ENCODE results near the gene KLF17. TPM values are rescaled to one million over a fixed set of nuclear protein-coding genes. Genes with fewer than 3 reads are reported as not detected.
A peak's percentile ranks its signal among the peaks of the same experiment; 100 is the strongest.

The KLF17 gene
- total and polyA plus RNA-seq, 2 donors from 2014 or later, result not detected

GRCh38 chr1:44168520-44169098 lies 50.0 kb downstream of the KLF17 start:
- Histone ChIP-seq H3K4me3 (ENCODE audit: low read length in 3 of 3) (no peak overlapping the region), H3K4me1 (ENCODE audit: control insufficient read depth in 2 of 3, insufficient read depth in 2 of 3, low read depth in 1 of 3, low read length in 3 of 3) (no peaks in the 10 kb centered on the region), H3K36me3 (ENCODE audit: control insufficient read depth in 2 of 3, insufficient read depth in 3 of 3, low read length in 3 of 3) (no peaks in the 10 kb centered on the region), H3K27ac (ENCODE audit: low read depth in 2 of 2, low read length in 2 of 2) (no peak overlapping the region), H3K9ac (ENCODE audit: low read length in 3 of 3) (no peak overlapping the region), H3K9me3 (ENCODE audit: control insufficient read depth in 2 of 3, insufficient read depth in 1 of 3, low read length in 3 of 3) (no peaks in the 10 kb centered on the region), H3K27me3 (ENCODE audit: control insufficient read depth, insufficient read depth, low read length) (no peaks in the 10 kb centered on the region)
- TF ChIP-seq CTCF (IDR thresholded peaks at IDR 0.05; ENCODE audit: borderline replicate concordance, extremely low read depth, insufficient read depth), result no peak
- FAIRE-seq (no peak), DNase-seq (no peak)
- intact Hi-C loops (cut with DNase I), result no loop called here

GRCh38 chr1:44170281-44170823 lies 51.7 kb downstream of the KLF17 start:
- no peak for TF ChIP-seq CTCF (IDR thresholded peaks at IDR 0.05; ENCODE audit: borderline replicate concordance, extremely low read depth, insufficient read depth)
- DNase-seq (peak in 1 of 5 donors; percentile 11), FAIRE-seq (no peak)
- intact Hi-C loops (cut with DNase I), result no loop called here
- Histone ChIP-seq H3K36me3 (ENCODE audit: control insufficient read depth in 2 of 3, insufficient read depth in 3 of 3, low read length in 3 of 3) (no peaks in the 10 kb centered on the region), H3K4me3 (ENCODE audit: low read length in 3 of 3) (no peak overlapping the region), H3K4me1 (ENCODE audit: control insufficient read depth in 2 of 3, insufficient read depth in 2 of 3, low read depth in 1 of 3, low read length in 3 of 3) (no peaks in the 10 kb centered on the region), H3K27ac (ENCODE audit: low read depth in 2 of 2, low read length in 2 of 2) (no peak overlapping the region), H3K9ac (ENCODE audit: low read length in 3 of 3) (no peak overlapping the region), H3K9me3 (ENCODE audit: control insufficient read depth in 2 of 3, insufficient read depth in 1 of 3, low read length in 3 of 3) (no peaks in the 10 kb centered on the region), H3K27me3 (ENCODE audit: control insufficient read depth, insufficient read depth, low read length) (no peaks in the 10 kb centered on the region)

- FAIRE-seq (no peak), DNase-seq (no peak)
- no peak for TF ChIP-seq CTCF (IDR thresholded peaks at IDR 0.05; ENCODE audit: borderline replicate concordance, extremely low read depth, insufficient read depth)
- H3K9me3 ChIP-seq (ENCODE audit: control insufficient read depth in 2 of 3, insufficient read depth in 1 of 3, low read length in 3 of 3), result no peaks in the 10 kb centered on the region
- no peak overlapping the region for H3K27ac ChIP-seq (ENCODE audit: low read depth in 2 of 2, low read length in 2 of 2)
- no peaks in the 10 kb centered on the region for H3K36me3 ChIP-seq (ENCODE audit: control insufficient read depth in 2 of 3, insufficient read depth in 3 of 3, low read length in 3 of 3)
- H3K27me3 ChIP-seq (ENCODE audit: control insufficient read depth, insufficient read depth, low read length), result no peaks in the 10 kb centered on the region
- intact Hi-C loops (cut with DNase I), result no loop called here
- no peak overlapping the region for H3K9ac ChIP-seq (ENCODE audit: low read length in 3 of 3)
- no peaks in the 10 kb centered on the region for H3K4me1 ChIP-seq (ENCODE audit: control insufficient read depth in 2 of 3, insufficient read depth in 2 of 3, low read depth in 1 of 3, low read length in 3 of 3)
- H3K4me3 ChIP-seq (ENCODE audit: low read length in 3 of 3), result no peak overlapping the region
Measured at GRCh38 chr1:44174630-44175029, 56.0 kb downstream of the KLF17 start.

Other genes starting within 250 kb of the KLF17 start
- 1.9 TPM for gene ARTN, start 185.0 kb upstream of the KLF17 start, total RNA-seq
- 4.3 TPM for gene ARTN, start 185.0 kb upstream of the KLF17 start, polyA plus RNA-seq (ENCODE audit: insufficient read depth, low read depth, low replicate concordance)
- 33.8 TPM for gene IPO13, start 171.9 kb upstream of the KLF17 start, total RNA-seq
- 56.1 TPM for gene IPO13, start 171.9 kb upstream of the KLF17 start, polyA plus RNA-seq (ENCODE audit: insufficient read depth, low read depth, low replicate concordance)
- gene DPH2, start 148.8 kb upstream of the KLF17 start, total RNA-seq, result 24.0 TPM
- 15.9 TPM for gene DPH2, start 148.8 kb upstream of the KLF17 start, polyA plus RNA-seq (ENCODE audit: insufficient read depth, low read depth, low replicate concordance)
- 156 TPM for gene ATP6V0B, start 143.9 kb upstream of the KLF17 start, total RNA-seq
- 636 TPM for gene ATP6V0B, start 143.9 kb upstream of the KLF17 start, polyA plus RNA-seq (ENCODE audit: insufficient read depth, low read depth, low replicate concordance)
- 25.1 TPM for gene B4GALT2, start 139.6 kb upstream of the KLF17 start, total RNA-seq
- 32.5 TPM for gene B4GALT2, start 139.6 kb upstream of the KLF17 start, polyA plus RNA-seq (ENCODE audit: insufficient read depth, low read depth, low replicate concordance)
- gene CCDC24, start 127.2 kb upstream of the KLF17 start, total RNA-seq, result 24.3 TPM
- gene CCDC24, start 127.2 kb upstream of the KLF17 start, polyA plus RNA-seq (ENCODE audit: insufficient read depth, low read depth, low replicate concordance), result 35.6 TPM
- 12.6 TPM for gene SLC6A9, start 87.4 kb upstream of the KLF17 start, total RNA-seq
- gene SLC6A9, start 87.4 kb upstream of the KLF17 start, polyA plus RNA-seq (ENCODE audit: insufficient read depth, low read depth, low replicate concordance), result 2.0 TPM
- gene KLF18, start 22.8 kb downstream of the KLF17 start, total RNA-seq, result not detected
- gene KLF18, start 22.8 kb downstream of the KLF17 start, polyA plus RNA-seq (ENCODE audit: insufficient read depth, low read depth, low replicate concordance), result not detected
- 43.0 TPM for gene DMAP1, start 94.7 kb downstream of the KLF17 start, total RNA-seq
- 62.0 TPM for gene DMAP1, start 94.7 kb downstream of the KLF17 start, polyA plus RNA-seq (ENCODE audit: insufficient read depth, low read depth, low replicate concordance)
- 60.4 TPM for gene ERI3, start 236.4 kb downstream of the KLF17 start, total RNA-seq
- 126 TPM for gene ERI3, start 236.4 kb downstream of the KLF17 start, polyA plus RNA-seq (ENCODE audit: insufficient read depth, low read depth, low replicate concordance)